ENCODE data around the gene STON1.

Gene STON1

GRCh38 chr2:48541666-48542389 is 11.9 kb downstream of the STON1 start:
- TF ChIP-seq GATA2 (IDR thresholded peaks at IDR 0.05; ENCODE audit: low read depth, low read length) (peak; percentile 64; the same call in 1 of the 2 replicates), GATA3 (IDR thresholded peaks at IDR 0.05; ENCODE audit: low read depth, low read length) (no peak)

GRCh38 chr2:48543895-48544294 is 13.9 kb downstream of the STON1 start:
- no peak for TF ChIP-seq GATA2 (IDR thresholded peaks at IDR 0.05; ENCODE audit: low read depth, low read length)

GRCh38 chr2:48545244-48545643 is 15.3 kb downstream of the STON1 start:
- TF ChIP-seq GATA3 (IDR thresholded peaks at IDR 0.05; ENCODE audit: low read depth, low read length) (no peak), GATA2 (IDR thresholded peaks at IDR 0.05; ENCODE audit: low read depth, low read length) (no peak)

- TF ChIP-seq GATA2 (IDR thresholded peaks at IDR 0.05; ENCODE audit: low read depth, low read length) = no peak
- no peak for TF ChIP-seq GATA3 (IDR thresholded peaks at IDR 0.05; ENCODE audit: low read depth, low read length)
Observed at GRCh38 chr2:48548840-48549239, 18.9 kb downstream of the STON1 start.

- TF ChIP-seq GATA3 (IDR thresholded peaks at IDR 0.05; ENCODE audit: low read depth, low read length) (no peak), GATA2 (IDR thresholded peaks at IDR 0.05; ENCODE audit: low read depth, low read length) (no peak)
Observed at GRCh38 chr2:48549972-48550371, 20.0 kb downstream of the STON1 start.

- TF ChIP-seq GATA3 (IDR thresholded peaks at IDR 0.05; ENCODE audit: low read depth, low read length) (no peak), GATA2 (IDR thresholded peaks at IDR 0.05; ENCODE audit: low read depth, low read length) (no peak)
Observed at GRCh38 chr2:48551548-48551947, 21.6 kb downstream of the STON1 start.

GRCh38 chr2:48558456-48558855 is 28.5 kb downstream of the STON1 start:
- TF ChIP-seq GATA2 (IDR thresholded peaks at IDR 0.05; ENCODE audit: low read depth, low read length) (no peak), GATA3 (IDR thresholded peaks at IDR 0.05; ENCODE audit: low read depth, low read length) (no peak)

GRCh38 chr2:48560546-48561209 is 30.7 kb downstream of the STON1 start:
- TF ChIP-seq GATA2 (IDR thresholded peaks at IDR 0.05; ENCODE audit: low read depth, low read length) = no peak
- TF ChIP-seq GATA3 (IDR thresholded peaks at IDR 0.05; ENCODE audit: low read depth, low read length) = no peak

- TF ChIP-seq GATA2 (IDR thresholded peaks at IDR 0.05; ENCODE audit: low read depth, low read length) (no peak), GATA3 (IDR thresholded peaks at IDR 0.05; ENCODE audit: low read depth, low read length) (no peak)
Observed at GRCh38 chr2:48562281-48562680, 32.3 kb downstream of the STON1 start.

GRCh38 chr2:48566592-48567310 is 36.8 kb downstream of the STON1 start:
- no peak for TF ChIP-seq GATA2 (IDR thresholded peaks at IDR 0.05; ENCODE audit: low read depth, low read length)
- TF ChIP-seq GATA3 (IDR thresholded peaks at IDR 0.05; ENCODE audit: low read depth, low read length) = no peak

GRCh38 chr2:48567671-48568070 is 37.7 kb downstream of the STON1 start:
- TF ChIP-seq GATA2 (IDR thresholded peaks at IDR 0.05; ENCODE audit: low read depth, low read length) (no peak), GATA3 (IDR thresholded peaks at IDR 0.05; ENCODE audit: low read depth, low read length) (no peak)

- TF ChIP-seq GATA3 (IDR thresholded peaks at IDR 0.05; ENCODE audit: low read depth, low read length) (no peak), GATA2 (IDR thresholded peaks at IDR 0.05; ENCODE audit: low read depth, low read length) (no peak)
Observed at GRCh38 chr2:48568547-48568946, 38.6 kb downstream of the STON1 start.

- TF ChIP-seq GATA3 (IDR thresholded peaks at IDR 0.05; ENCODE audit: low read depth, low read length) (no peak), GATA2 (IDR thresholded peaks at IDR 0.05; ENCODE audit: low read depth, low read length) (no peak)
Observed at GRCh38 chr2:48569433-48569832, 39.5 kb downstream of the STON1 start.

- TF ChIP-seq GATA2 (IDR thresholded peaks at IDR 0.05; ENCODE audit: low read depth, low read length) (no peak), GATA3 (IDR thresholded peaks at IDR 0.05; ENCODE audit: low read depth, low read length) (no peak)
Observed at GRCh38 chr2:48572816-48573215, 42.9 kb downstream of the STON1 start.
